WTC11 (cell line): ENCODE measurements around the gene FKBP1A. TPM values are rescaled to one million over a fixed set of nuclear protein-coding genes. Genes with fewer than 3 reads are reported as not detected.

Experiments
- ATAC-seq: fragments of 200-7000 bp; cut with Tn5 transposase; 2 replicates; pipeline ENCODE4 v1.10.0; 2021; ENCODE audit warnings: mild to moderate bottlenecking, moderate library complexity
- CTCF ChIA-PET: fragments of 300-600 bp; sonication (Branson Sonifier 250); formaldehyde crosslinking; loops from one replicate; lab custom pipeline; 2021; ENCODE audit warnings: antibody characterized with exemption; lab: Charles Lee
- POLR2A ChIA-PET: fragments of 350-600 bp; sonication (Branson Sonifier 250); formaldehyde crosslinking; loops from one replicate; lab custom pipeline; 2021; ENCODE audit warnings: antibody characterized with exemption; lab: Charles Lee
- DNase-seq: peaks from one replicate; pipeline ENCODE4 v3.0.0; 2021; ENCODE audit warnings: low spot score
- H3K27ac Mint-ChIP-seq: 2 replicates; pipeline ENCODE4 v1.8.0; 2021; ENCODE audit warnings: mixed read lengths
- H3K27me3 Mint-ChIP-seq: 2 replicates; pipeline ENCODE4 v1.8.0; 2021; ENCODE audit warnings: low read depth, mild to moderate bottlenecking, moderate library complexity, mixed read lengths
- H3K36me3 Mint-ChIP-seq: 2 replicates; pipeline ENCODE4 v1.8.0; 2021; ENCODE audit warnings: mixed read lengths
- H3K4me1 Mint-ChIP-seq: 2 replicates; pipeline ENCODE4 v1.8.0; 2022; ENCODE audit warnings: mixed read lengths
- H3K4me3 Mint-ChIP-seq: 2 replicates; pipeline ENCODE4 v1.8.0; 2021; ENCODE audit warnings: mild to moderate bottlenecking, moderate library complexity, mixed read lengths
- H3K9me3 Mint-ChIP-seq: 2 replicates; pipeline ENCODE4 v1.8.0; 2021; ENCODE audit warnings: mixed read lengths
- CREB1 ChIP-seq: sonication (generic); formaldehyde crosslinking; IDR thresholded peaks from 2 replicates; pipeline ENCODE4 v1.8.0; 2023; ENCODE audit warnings: mild to moderate bottlenecking, missing genetic modification reagents
- CREM ChIP-seq: sonication (generic); formaldehyde crosslinking; IDR thresholded peaks from 2 replicates; pipeline ENCODE4 v1.8.1; 2022; ENCODE audit warnings: mild to moderate bottlenecking, missing genetic modification reagents, moderate library complexity
- FOXK1 ChIP-seq: sonication (generic); formaldehyde crosslinking; IDR thresholded peaks from 2 replicates; pipeline ENCODE4 v1.8.0; 2022; ENCODE audit warnings: mild to moderate bottlenecking, moderate library complexity, missing genetic modification reagents
- GABPB1 ChIP-seq: sonication (generic); formaldehyde crosslinking; IDR thresholded peaks from 2 replicates; pipeline ENCODE4 v1.8.1; 2023; ENCODE audit warnings: mild to moderate bottlenecking, missing genetic modification reagents
- JUN ChIP-seq: sonication (generic); formaldehyde crosslinking; IDR thresholded peaks from 2 replicates; pipeline ENCODE4 v1.8.0; 2023; ENCODE audit warnings: mild to moderate bottlenecking, missing genetic modification reagents
- NFE2L1 ChIP-seq: sonication (generic); formaldehyde crosslinking; IDR thresholded peaks from 2 replicates; pipeline ENCODE4 v1.8.1; 2023; ENCODE audit warnings: missing genetic modification reagents
- RELA ChIP-seq: sonication (generic); formaldehyde crosslinking; IDR thresholded peaks from 2 replicates; pipeline ENCODE4 v1.8.1; 2022; ENCODE audit warnings: missing genetic modification reagents, mild to moderate bottlenecking, borderline replicate concordance
- TCF7 ChIP-seq: sonication (generic); formaldehyde crosslinking; IDR thresholded peaks from 2 replicates; pipeline ENCODE4 v1.8.0; 2022; ENCODE audit warnings: mild to moderate bottlenecking, low read depth, missing genetic modification reagents, moderate library complexity
- TEAD1 ChIP-seq: sonication (generic); formaldehyde crosslinking; IDR thresholded peaks from 2 replicates; pipeline ENCODE4 v1.8.0; 2022; ENCODE audit warnings: mild to moderate bottlenecking, missing genetic modification reagents
- ZNF423 ChIP-seq: fragments of 250-450 bp; sonication (Bioruptor Pico); IDR thresholded peaks from 2 replicates; pipeline ENCODE4 v2.1.2; 2022; ENCODE audit warnings: mild to moderate bottlenecking, moderate library complexity
- total RNA-seq: library from RNA; stranded (reverse); gene quantifications from 3 replicates; pipeline ENCODE4 v1.2.3, GENCODE V29; 2021
- TF ChIP-seq, protein P1 (sequence below): fragments of 250-450 bp; sonication (Bioruptor Pico); conservative IDR thresholded peaks from 2 replicates; pipeline ENCODE4 v1.9.0; 2021; ENCODE audit warnings: mild to moderate bottlenecking
- TF ChIP-seq, protein P2 (sequence below): fragments of 200-600 bp; IDR thresholded peaks from 2 replicates; pipeline ENCODE4 v1.8.0; 2022; ENCODE audit warnings: antibody characterized with exemption
- TF ChIP-seq, protein P3 (sequence below): sonication (generic); formaldehyde crosslinking; IDR thresholded peaks from 2 replicates; pipeline ENCODE4 v1.8.1; 2022; ENCODE audit warnings: missing genetic modification reagents, borderline replicate concordance
- TF ChIP-seq, protein P4 (sequence below): sonication (generic); formaldehyde crosslinking; conservative IDR thresholded peaks from 2 replicates; pipeline ENCODE4 v1.8.1; 2023; ENCODE audit warnings: mild to moderate bottlenecking, low read depth, missing genetic modification reagents, moderate library complexity
- TF ChIP-seq, protein P5 (sequence below): sonication (generic); formaldehyde crosslinking; IDR thresholded peaks from 2 replicates; pipeline ENCODE4 v1.8.0; 2023; ENCODE audit warnings: missing genetic modification reagents, mild to moderate bottlenecking, borderline replicate concordance

Gene FKBP1A
- total RNA-seq, 1 experiment from 2014 or later: 218 TPM

DNA sequence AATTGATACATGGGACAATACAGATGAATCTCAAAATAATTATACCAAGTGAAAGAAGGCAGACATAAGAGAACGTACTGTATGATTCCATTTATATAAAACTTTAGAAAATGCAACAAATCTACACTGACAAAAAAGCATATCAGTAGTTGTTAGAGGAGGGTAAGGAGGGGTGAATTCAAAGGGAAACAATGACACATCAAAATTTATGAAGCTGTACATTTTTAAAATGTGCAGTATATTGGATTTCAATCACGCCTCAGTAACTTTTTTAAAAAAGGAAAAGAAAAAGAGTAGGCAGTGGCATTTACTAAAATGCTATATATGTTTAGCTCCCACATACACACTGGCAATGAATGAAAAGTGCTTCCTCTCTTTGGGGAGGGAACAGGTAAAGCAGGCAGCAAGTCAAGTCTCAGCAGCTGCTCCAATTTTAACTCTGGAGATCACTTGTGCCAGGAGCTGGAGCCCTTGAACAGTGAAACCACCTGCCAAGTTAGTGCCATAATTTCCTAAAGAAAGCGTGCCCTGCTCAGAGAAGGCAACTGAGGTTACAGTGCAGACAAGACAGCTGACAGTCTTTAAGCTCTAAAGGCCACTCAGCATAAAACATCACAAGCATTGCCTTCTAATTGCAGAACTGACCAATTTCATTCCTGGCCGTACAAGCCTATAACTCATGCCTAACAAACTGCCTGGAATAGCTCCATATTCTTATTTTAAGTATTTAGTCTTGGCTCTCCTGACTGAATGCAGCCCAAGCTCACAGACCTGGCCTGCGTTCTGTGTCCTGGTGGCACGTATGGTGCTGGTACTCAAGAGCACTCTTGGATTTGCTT is 10.9 kb downstream of the FKBP1A start:
- H3K36me3 Mint-ChIP-seq: no peaks in the 10 kb centered on the region
- no peak overlapping the region for H3K4me3 Mint-ChIP-seq
- H3K9me3 Mint-ChIP-seq: no peaks in the 10 kb centered on the region
- H3K4me1 Mint-ChIP-seq: peaks cover 38% of the 10 kb centered on the region
- ChIA-PET CTCF (interaction anchor here (0.9 to 1.6 kb wide), 5 partner anchors 10 to 395 kb away, joined by 3 to 5 read pairs (median 4); partner anchors contain the start of gene NSFL1C), POLR2A (interaction anchor here (1.0 kb wide), 1 partner anchor 12 kb away, joined by 3 read pairs; no protein-coding TSS in a partner anchor)
- TF ChIP-seq ZNF423 (CRISPR knock-in tag) (no peak), NFE2L1 (CRISPR knock-in tag) (no peak), CREB1 (CRISPR knock-in tag) (no peak), RELA (CRISPR knock-in tag) (no peak), JUN (CRISPR knock-in tag) (no peak), CREM (no peak), TEAD1 (CRISPR knock-in tag) (no peak), GABPB1 (CRISPR knock-in tag) (no peak)
- TF ChIP-seq, protein P1, sequence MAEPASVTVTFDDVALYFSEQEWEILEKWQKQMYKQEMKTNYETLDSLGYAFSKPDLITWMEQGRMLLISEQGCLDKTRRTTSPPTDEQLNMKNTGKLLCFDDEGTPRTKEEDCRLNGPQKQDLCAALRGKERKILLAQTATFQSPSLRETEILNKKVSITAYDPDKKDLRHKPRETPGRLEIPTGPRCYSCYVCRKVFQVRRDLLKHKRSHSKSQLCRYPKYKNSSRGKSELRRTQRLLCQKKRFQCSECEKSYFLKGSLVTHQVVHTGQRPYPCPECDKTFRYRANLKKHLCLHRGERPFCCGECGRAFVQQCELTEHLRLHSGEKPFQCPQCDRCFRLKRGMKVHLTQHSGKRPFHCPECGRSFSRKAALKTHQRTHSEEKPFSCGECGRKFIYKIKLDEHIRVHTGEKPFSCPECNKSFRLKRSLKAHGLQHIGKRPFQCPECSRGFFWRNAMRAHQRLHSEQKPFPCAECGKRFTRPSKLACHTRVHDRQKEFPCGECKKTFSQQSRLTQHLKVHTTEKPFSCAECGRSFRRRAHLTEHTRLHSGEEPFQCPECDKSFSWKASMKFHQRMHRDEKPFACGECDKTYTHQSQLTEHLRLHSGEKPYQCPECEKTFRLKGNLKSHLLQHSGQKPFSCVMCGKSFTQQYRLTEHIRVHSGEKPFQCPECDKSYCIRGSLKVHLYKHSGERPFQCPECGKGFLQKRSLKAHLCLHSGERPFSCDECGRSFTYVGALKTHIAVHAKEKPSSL: no peak
- TF ChIP-seq, protein P2, sequence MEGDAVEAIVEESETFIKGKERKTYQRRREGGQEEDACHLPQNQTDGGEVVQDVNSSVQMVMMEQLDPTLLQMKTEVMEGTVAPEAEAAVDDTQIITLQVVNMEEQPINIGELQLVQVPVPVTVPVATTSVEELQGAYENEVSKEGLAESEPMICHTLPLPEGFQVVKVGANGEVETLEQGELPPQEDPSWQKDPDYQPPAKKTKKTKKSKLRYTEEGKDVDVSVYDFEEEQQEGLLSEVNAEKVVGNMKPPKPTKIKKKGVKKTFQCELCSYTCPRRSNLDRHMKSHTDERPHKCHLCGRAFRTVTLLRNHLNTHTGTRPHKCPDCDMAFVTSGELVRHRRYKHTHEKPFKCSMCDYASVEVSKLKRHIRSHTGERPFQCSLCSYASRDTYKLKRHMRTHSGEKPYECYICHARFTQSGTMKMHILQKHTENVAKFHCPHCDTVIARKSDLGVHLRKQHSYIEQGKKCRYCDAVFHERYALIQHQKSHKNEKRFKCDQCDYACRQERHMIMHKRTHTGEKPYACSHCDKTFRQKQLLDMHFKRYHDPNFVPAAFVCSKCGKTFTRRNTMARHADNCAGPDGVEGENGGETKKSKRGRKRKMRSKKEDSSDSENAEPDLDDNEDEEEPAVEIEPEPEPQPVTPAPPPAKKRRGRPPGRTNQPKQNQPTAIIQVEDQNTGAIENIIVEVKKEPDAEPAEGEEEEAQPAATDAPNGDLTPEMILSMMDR: no peak
- TF ChIP-seq, protein P3, sequence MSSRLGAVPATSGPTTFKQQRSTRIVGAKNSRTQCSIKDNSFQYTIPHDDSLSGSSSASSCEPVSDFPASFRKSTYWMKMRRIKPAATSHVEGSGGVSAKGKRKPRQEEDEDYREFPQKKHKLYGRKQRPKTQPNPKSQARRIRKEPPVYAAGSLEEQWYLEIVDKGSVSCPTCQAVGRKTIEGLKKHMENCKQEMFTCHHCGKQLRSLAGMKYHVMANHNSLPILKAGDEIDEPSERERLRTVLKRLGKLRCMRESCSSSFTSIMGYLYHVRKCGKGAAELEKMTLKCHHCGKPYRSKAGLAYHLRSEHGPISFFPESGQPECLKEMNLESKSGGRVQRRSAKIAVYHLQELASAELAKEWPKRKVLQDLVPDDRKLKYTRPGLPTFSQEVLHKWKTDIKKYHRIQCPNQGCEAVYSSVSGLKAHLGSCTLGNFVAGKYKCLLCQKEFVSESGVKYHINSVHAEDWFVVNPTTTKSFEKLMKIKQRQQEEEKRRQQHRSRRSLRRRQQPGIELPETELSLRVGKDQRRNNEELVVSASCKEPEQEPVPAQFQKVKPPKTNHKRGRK (CRISPR knock-in tag): no peak
- TF ChIP-seq, protein P4, sequence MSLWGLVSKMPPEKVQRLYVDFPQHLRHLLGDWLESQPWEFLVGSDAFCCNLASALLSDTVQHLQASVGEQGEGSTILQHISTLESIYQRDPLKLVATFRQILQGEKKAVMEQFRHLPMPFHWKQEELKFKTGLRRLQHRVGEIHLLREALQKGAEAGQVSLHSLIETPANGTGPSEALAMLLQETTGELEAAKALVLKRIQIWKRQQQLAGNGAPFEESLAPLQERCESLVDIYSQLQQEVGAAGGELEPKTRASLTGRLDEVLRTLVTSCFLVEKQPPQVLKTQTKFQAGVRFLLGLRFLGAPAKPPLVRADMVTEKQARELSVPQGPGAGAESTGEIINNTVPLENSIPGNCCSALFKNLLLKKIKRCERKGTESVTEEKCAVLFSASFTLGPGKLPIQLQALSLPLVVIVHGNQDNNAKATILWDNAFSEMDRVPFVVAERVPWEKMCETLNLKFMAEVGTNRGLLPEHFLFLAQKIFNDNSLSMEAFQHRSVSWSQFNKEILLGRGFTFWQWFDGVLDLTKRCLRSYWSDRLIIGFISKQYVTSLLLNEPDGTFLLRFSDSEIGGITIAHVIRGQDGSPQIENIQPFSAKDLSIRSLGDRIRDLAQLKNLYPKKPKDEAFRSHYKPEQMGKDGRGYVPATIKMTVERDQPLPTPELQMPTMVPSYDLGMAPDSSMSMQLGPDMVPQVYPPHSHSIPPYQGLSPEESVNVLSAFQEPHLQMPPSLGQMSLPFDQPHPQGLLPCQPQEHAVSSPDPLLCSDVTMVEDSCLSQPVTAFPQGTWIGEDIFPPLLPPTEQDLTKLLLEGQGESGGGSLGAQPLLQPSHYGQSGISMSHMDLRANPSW (CRISPR knock-in tag): no peak
- no peak for ATAC-seq
- no peak overlapping the region for H3K27ac Mint-ChIP-seq
- no peaks in the 10 kb centered on the region for H3K27me3 Mint-ChIP-seq
- no peak for DNase-seq

DNA sequence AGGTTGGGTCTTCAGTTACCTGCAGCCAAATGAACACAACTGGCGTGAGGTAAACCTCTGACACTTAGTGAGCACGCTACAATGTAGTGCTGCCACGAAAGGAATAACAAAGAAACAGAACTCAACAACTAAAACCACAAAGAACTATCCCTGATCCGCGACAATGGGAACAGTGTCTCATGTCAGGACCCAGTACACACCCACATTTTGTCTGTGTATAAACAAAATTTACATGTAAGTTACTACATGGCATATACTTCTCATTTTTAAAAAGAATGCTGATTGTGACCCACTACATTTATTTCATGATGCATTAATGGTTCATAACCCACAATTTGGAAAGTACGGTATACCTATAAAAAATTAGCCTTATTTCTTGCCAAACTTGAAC is 14.1 kb downstream of the FKBP1A start:
- Mint-ChIP-seq H3K27me3 (no peaks in the 10 kb centered on the region), H3K4me3 (no peak overlapping the region), H3K9me3 (no peaks in the 10 kb centered on the region), H3K4me1 (peaks cover 47% of the 10 kb centered on the region), H3K36me3 (peaks cover 7% of the 10 kb centered on the region; the same call in 1 of the 2 replicates), H3K27ac (no peak overlapping the region)
- ChIA-PET CTCF (no interaction called here), POLR2A (no interaction called here)
- no peak for ATAC-seq
- no peak for DNase-seq
- TF ChIP-seq TCF7 (CRISPR knock-in tag) (no peak), FOXK1 (no peak)
- TF ChIP-seq, protein P3 (CRISPR knock-in tag): no peak
- TF ChIP-seq, protein P5, sequence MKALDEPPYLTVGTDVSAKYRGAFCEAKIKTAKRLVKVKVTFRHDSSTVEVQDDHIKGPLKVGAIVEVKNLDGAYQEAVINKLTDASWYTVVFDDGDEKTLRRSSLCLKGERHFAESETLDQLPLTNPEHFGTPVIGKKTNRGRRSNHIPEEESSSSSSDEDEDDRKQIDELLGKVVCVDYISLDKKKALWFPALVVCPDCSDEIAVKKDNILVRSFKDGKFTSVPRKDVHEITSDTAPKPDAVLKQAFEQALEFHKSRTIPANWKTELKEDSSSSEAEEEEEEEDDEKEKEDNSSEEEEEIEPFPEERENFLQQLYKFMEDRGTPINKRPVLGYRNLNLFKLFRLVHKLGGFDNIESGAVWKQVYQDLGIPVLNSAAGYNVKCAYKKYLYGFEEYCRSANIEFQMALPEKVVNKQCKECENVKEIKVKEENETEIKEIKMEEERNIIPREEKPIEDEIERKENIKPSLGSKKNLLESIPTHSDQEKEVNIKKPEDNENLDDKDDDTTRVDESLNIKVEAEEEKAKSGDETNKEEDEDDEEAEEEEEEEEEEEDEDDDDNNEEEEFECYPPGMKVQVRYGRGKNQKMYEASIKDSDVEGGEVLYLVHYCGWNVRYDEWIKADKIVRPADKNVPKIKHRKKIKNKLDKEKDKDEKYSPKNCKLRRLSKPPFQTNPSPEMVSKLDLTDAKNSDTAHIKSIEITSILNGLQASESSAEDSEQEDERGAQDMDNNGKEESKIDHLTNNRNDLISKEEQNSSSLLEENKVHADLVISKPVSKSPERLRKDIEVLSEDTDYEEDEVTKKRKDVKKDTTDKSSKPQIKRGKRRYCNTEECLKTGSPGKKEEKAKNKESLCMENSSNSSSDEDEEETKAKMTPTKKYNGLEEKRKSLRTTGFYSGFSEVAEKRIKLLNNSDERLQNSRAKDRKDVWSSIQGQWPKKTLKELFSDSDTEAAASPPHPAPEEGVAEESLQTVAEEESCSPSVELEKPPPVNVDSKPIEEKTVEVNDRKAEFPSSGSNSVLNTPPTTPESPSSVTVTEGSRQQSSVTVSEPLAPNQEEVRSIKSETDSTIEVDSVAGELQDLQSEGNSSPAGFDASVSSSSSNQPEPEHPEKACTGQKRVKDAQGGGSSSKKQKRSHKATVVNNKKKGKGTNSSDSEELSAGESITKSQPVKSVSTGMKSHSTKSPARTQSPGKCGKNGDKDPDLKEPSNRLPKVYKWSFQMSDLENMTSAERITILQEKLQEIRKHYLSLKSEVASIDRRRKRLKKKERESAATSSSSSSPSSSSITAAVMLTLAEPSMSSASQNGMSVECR: no peak
